Astrocyte (in vitro differentiated cells and primary cell): ENCODE measurements around the gene INPP5K. TPM values are rescaled to one million over a fixed set of nuclear protein-coding genes. Genes with fewer than 3 reads are reported as not detected.

Experiments used
- DNase-seq: peaks from one replicate; pipeline ENCODE4 v3.0.0-alpha.2; 2010; ENCODE audit warnings: low read depth
- FAIRE-seq: peaks from 2 replicates; lab custom pipeline; 2011; peaks lifted over from hg19 to GRCh38; lab: Jason Lieb, UNC
- H2AFZ ChIP-seq: 2 replicates; pipeline ENCODE4 v1.6.0; 2012; ENCODE audit warnings: low read depth, low read length, inconsistent platforms
- H3K27ac ChIP-seq: 2 replicates; pipeline ENCODE4 v1.5.1; 2011; ENCODE audit warnings: low read depth, low read length, inconsistent platforms
- H3K27me3 ChIP-seq: 2 replicates; pipeline ENCODE4 v1.6.0; 2011; ENCODE audit warnings: low read length, inconsistent platforms; ENCODE audit not compliant: insufficient read depth
- H3K36me3 ChIP-seq: 2 replicates; pipeline ENCODE4 v1.5.1; 2011; ENCODE audit warnings: low read length, inconsistent platforms; ENCODE audit not compliant: insufficient read depth
- H3K4me1 ChIP-seq: 2 replicates; pipeline ENCODE4 v1.5.1; 2011; ENCODE audit warnings: low read length, inconsistent platforms; ENCODE audit not compliant: insufficient read depth
- H3K4me2 ChIP-seq: 2 replicates; pipeline ENCODE4 v1.6.0; 2012; ENCODE audit warnings: low read length, inconsistent platforms
- H3K4me3 ChIP-seq: 2 replicates; pipeline ENCODE4 v1.5.1; 2011; ENCODE audit warnings: low read depth, mild to moderate bottlenecking, low read length, inconsistent platforms; ENCODE audit not compliant: insufficient read depth
- H3K79me2 ChIP-seq: 2 replicates; pipeline ENCODE4 v1.6.0; 2012; ENCODE audit warnings: mild to moderate bottlenecking, low read length, inconsistent platforms; ENCODE audit not compliant: insufficient read depth
- H3K9ac ChIP-seq: 2 replicates; pipeline ENCODE4 v1.6.0; 2012; ENCODE audit warnings: mild to moderate bottlenecking, low read length, inconsistent platforms
- H3K9me3 ChIP-seq: 2 replicates; pipeline ENCODE4 v1.5.1; 2012; ENCODE audit warnings: low read depth, mild to moderate bottlenecking, low read length, inconsistent platforms; ENCODE audit not compliant: insufficient read depth
- H4K20me1 ChIP-seq: 2 replicates; pipeline ENCODE4 v1.6.0; 2012; ENCODE audit warnings: low read length, inconsistent platforms; ENCODE audit not compliant: insufficient read depth
- H3K27ac Mint-ChIP-seq: one replicate; pipeline ENCODE4 v1.8.0; 2021; ENCODE audit warnings: mild to moderate bottlenecking, mixed read lengths; ENCODE audit not compliant: unreplicated experiment
- H3K27me3 Mint-ChIP-seq: one replicate; pipeline ENCODE4 v1.8.0; 2021; ENCODE audit warnings: low read depth, mixed read lengths; ENCODE audit not compliant: unreplicated experiment
- H3K36me3 Mint-ChIP-seq: one replicate; pipeline ENCODE4 v1.8.0; 2021; ENCODE audit warnings: low read depth, mixed read lengths; ENCODE audit not compliant: unreplicated experiment
- H3K4me1 Mint-ChIP-seq: one replicate; pipeline ENCODE4 v1.8.0; 2021; ENCODE audit warnings: low read depth, mixed read lengths; ENCODE audit not compliant: unreplicated experiment
- H3K4me3 Mint-ChIP-seq: one replicate; pipeline ENCODE4 v1.8.0; 2021; ENCODE audit warnings: mild to moderate bottlenecking, moderate library complexity, mixed read lengths; ENCODE audit not compliant: unreplicated experiment
- H3K9me3 Mint-ChIP-seq: one replicate; pipeline ENCODE4 v1.8.0; 2021; ENCODE audit warnings: mild to moderate bottlenecking, mixed read lengths; ENCODE audit not compliant: unreplicated experiment
- EZH2 ChIP-seq: IDR thresholded peaks from 2 replicates; pipeline ENCODE4 v1.6.1; 2012; ENCODE audit warnings: mild to moderate bottlenecking, low read length, inconsistent platforms; ENCODE audit not compliant: insufficient read depth
- total RNA-seq: library from RNA; stranded (reverse); gene quantifications from 2 replicates; pipeline ENCODE4 v1.2.1, GENCODE V29; 2021
- TF ChIP-seq, protein P1 (sequence below): IDR thresholded peaks from 2 replicates; pipeline ENCODE4 v1.5.1; 2011; ENCODE audit warnings: low read depth, mild to moderate bottlenecking, inconsistent platforms, low read length, moderate library complexity; ENCODE audit not compliant: insufficient read depth

Gene INPP5K
- total RNA-seq, 1 donor from 2014 or later, result 26.7 TPM

DNA sequence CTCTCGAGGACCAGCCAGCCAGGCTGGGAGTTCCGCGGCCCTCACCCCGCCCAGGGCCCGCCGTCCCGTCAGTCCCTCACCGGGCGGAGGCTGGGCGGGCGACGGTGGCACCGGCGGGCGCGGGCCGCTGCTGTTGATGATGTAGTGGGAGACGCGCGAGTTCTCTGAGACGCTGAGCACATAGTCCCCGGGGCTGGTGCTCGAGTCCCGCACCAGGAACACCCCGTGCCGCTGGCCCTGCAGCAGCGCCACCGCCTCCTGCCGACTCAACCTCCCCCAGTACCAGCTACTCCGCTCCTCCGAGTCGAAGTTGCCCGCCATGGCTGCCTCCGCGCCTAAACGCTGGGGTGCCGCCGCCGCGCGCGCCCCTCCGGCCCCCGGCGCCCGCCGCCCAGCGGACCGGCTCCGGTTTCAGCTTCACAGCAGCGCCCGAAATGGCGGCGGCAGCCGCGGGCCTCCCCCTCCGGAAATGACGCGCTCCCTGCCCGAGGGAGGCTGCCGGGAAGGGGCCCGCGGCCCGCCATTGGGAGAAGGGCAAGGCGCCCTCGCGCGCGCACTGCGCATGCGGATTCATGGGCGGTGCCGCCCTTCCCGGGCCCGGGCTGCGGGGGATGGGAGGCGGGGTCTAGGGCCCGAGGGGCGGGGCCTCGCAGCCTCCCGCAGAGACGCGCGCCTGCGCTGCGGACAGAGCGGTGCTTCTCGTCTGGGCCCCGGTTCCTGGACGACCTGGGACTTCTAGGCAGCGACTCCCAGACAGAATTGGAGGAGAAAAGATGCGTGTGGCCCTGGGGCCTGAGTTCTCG is 60.4 kb downstream of the INPP5K start, which contains the start of gene CRK:
Gene CRK (minus strand): TSS at position 436 of the 803 bp plus-strand sequence. CDS start 115 bp downstream, at position 321.
- no peaks in the 10 kb centered on the region for H3K27me3 Mint-ChIP-seq
- peaks cover 23% of the 10 kb centered on the region for H3K4me1 Mint-ChIP-seq
- no peaks in the 10 kb centered on the region for H3K9me3 Mint-ChIP-seq
- no peaks in the 10 kb centered on the region for H3K36me3 ChIP-seq
- H3K27ac ChIP-seq, result peak within 1 kb of the TSS; percentile 95
- H3K4me2 ChIP-seq, result peak within 1 kb of the TSS; percentile 97
- peak within 1 kb of the TSS; percentile 97 for H3K9ac ChIP-seq
- H3K4me3 Mint-ChIP-seq, result peak within 1 kb of the TSS; percentile 96
- H3K79me2 ChIP-seq, result peaks cover 50% of the 10 kb centered on the region
- H3K27ac Mint-ChIP-seq, result peak within 1 kb of the TSS; percentile 98
- H3K4me3 ChIP-seq, result peak within 1 kb of the TSS; percentile 88
- H3K27me3 ChIP-seq, result no peaks in the 10 kb centered on the region
- DNase-seq (peak; percentile 76), FAIRE-seq (no peak)
- H3K4me1 ChIP-seq, result peaks cover 19% of the 10 kb centered on the region
- TF ChIP-seq, protein P1, sequence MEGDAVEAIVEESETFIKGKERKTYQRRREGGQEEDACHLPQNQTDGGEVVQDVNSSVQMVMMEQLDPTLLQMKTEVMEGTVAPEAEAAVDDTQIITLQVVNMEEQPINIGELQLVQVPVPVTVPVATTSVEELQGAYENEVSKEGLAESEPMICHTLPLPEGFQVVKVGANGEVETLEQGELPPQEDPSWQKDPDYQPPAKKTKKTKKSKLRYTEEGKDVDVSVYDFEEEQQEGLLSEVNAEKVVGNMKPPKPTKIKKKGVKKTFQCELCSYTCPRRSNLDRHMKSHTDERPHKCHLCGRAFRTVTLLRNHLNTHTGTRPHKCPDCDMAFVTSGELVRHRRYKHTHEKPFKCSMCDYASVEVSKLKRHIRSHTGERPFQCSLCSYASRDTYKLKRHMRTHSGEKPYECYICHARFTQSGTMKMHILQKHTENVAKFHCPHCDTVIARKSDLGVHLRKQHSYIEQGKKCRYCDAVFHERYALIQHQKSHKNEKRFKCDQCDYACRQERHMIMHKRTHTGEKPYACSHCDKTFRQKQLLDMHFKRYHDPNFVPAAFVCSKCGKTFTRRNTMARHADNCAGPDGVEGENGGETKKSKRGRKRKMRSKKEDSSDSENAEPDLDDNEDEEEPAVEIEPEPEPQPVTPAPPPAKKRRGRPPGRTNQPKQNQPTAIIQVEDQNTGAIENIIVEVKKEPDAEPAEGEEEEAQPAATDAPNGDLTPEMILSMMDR, result no peak
- peaks cover 15% of the 10 kb centered on the region for H3K36me3 Mint-ChIP-seq
- H2AFZ ChIP-seq, result peak within 1 kb of the TSS; percentile 75
- H4K20me1 ChIP-seq, result peaks cover 46% of the 10 kb centered on the region
- H3K9me3 ChIP-seq, result no peaks in the 10 kb centered on the region

DNA sequence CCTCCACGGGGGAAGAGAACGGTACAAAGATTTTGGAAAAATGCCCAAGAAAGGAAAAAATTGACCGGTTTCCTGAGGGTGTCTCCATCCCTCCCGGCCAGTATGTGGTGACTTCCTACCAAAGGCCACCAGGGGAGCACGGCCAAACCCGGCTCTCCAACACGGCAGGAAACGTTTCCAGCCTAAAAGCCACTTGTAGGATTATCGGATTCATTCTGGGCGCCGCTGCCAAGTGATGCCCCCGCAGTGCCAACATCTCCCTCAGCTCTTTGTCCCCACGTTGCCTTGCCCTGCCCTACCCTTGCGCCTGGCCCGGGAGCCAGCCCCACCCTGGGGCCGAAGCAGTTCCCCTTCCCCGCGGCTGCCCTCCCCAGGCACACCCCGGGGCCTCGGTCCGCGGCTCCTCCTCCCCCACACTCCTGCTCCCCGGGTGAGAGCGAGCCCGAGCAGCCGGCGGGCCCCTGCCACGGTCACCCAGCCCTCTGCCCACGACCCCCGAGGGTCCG is 61.1 kb downstream of the INPP5K start:
- Histone ChIP-seq H3K4me1 (peaks cover 17% of the 10 kb centered on the region), H3K4me2 (peak overlapping the region; percentile 97), H2AFZ (no peak overlapping the region), H3K36me3 (no peaks in the 10 kb centered on the region), H3K9me3 (no peaks in the 10 kb centered on the region), H3K79me2 (peaks cover 56% of the 10 kb centered on the region), H3K4me3 (peak overlapping the region; percentile 88), H4K20me1 (peaks cover 52% of the 10 kb centered on the region), H3K27ac (peak overlapping the region; percentile 95), H3K9ac (peak overlapping the region; percentile 97), H3K27me3 (no peaks in the 10 kb centered on the region)
- H3K4me1 Mint-ChIP-seq, result peaks cover 23% of the 10 kb centered on the region
- no peak for FAIRE-seq
- peaks cover 14% of the 10 kb centered on the region for H3K36me3 Mint-ChIP-seq
- TF ChIP-seq, protein P1, result peak; percentile 45
- TF ChIP-seq EZH2, result no peak
- H3K4me3 Mint-ChIP-seq, result peak overlapping the region; percentile 96
- no peaks in the 10 kb centered on the region for H3K9me3 Mint-ChIP-seq
- no peaks in the 10 kb centered on the region for H3K27me3 Mint-ChIP-seq
- peak overlapping the region; percentile 98 for H3K27ac Mint-ChIP-seq
- DNase-seq, result peak; percentile 51
